ENCODE data around the gene SHROOM3. TPM values are rescaled to one million over a fixed set of nuclear protein-coding genes. Genes with fewer than 3 reads are reported as not detected.

The SHROOM3 gene
- polyA plus RNA-seq, 1 donor from 2014 or later: 2.7 TPM

DNA sequence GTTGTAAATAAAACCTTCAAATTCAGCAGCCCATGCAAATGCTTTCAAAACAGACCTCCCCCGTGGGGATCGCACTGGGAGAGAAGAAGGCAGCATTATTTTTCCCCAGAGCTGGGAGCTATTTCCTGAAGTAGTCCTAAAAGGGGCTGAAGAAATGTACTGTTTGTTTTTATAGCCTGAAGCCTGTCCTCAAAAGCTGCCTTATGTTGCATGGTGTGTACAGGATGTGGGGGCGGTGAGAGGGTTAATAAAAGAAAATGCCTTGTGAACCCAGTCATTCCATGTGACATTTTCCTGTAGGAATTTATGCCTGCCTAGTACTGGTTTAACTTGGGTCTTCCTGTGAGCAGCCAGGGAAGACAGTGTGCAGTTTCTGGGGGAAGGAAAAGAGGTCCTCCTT is 318.8 kb downstream of the SHROOM3 start:
- Histone ChIP-seq H3K36me3 (ENCODE audit: insufficient read depth, low read length) (no peaks in the 10 kb centered on the region), H3K4me2 (ENCODE audit: low read length) (no peak overlapping the region), H4K20me1 (ENCODE audit: insufficient read depth) (no peaks in the 10 kb centered on the region), H2AFZ (ENCODE audit: low read depth, low read length) (no peak overlapping the region), H3K79me2 (replicated peaks; ENCODE audit: insufficient read depth, low read length) (peaks cover 1% of the 10 kb centered on the region), H3K27me3 (ENCODE audit: insufficient read depth, low read depth, low read length) (no peaks in the 10 kb centered on the region), H3K9me3 (ENCODE audit: low read length) (no peaks in the 10 kb centered on the region), H3K27ac (ENCODE audit: low read length) (no peak overlapping the region), H3K9me2 (ENCODE audit: insufficient read depth, low read length) (no peaks in the 10 kb centered on the region), H3F3A (ENCODE audit: insufficient read depth, low read length, poor library complexity, severe bottlenecking) (no peaks in the 10 kb centered on the region), H3K4me3 (ENCODE audit: low read length) (no peak overlapping the region), H3K9ac (ENCODE audit: low read length) (no peak overlapping the region)
- TF ChIP-seq, protein P1, sequence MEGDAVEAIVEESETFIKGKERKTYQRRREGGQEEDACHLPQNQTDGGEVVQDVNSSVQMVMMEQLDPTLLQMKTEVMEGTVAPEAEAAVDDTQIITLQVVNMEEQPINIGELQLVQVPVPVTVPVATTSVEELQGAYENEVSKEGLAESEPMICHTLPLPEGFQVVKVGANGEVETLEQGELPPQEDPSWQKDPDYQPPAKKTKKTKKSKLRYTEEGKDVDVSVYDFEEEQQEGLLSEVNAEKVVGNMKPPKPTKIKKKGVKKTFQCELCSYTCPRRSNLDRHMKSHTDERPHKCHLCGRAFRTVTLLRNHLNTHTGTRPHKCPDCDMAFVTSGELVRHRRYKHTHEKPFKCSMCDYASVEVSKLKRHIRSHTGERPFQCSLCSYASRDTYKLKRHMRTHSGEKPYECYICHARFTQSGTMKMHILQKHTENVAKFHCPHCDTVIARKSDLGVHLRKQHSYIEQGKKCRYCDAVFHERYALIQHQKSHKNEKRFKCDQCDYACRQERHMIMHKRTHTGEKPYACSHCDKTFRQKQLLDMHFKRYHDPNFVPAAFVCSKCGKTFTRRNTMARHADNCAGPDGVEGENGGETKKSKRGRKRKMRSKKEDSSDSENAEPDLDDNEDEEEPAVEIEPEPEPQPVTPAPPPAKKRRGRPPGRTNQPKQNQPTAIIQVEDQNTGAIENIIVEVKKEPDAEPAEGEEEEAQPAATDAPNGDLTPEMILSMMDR (IDR thresholded peaks at IDR 0.05; ENCODE audit: poor library complexity, severe bottlenecking): no peak
- TF ChIP-seq RAD21 (conservative IDR thresholded peaks at IDR 0.05): no peak

DNA sequence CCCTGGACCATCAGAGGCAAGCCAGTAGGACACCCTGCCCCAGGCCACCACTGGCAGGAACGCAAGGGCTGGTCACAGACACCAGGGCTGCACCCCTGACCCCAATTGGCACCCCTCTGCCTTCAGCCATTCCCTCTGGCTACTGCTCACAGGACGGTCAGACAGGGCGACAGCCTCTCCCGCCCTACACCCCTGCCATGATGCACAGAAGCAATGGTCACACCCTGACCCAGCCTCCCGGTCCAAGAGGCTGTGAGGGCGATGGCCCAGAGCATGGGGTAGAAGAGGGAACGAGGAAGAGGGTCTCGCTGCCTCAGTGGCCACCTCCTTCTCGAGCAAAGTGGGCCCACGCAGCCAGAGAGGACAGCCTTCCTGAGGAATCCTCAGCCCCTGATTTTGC is 319.4 kb downstream of the SHROOM3 start:
- H3K4me3 ChIP-seq (ENCODE audit: low read length): no peak overlapping the region
- TF ChIP-seq MXI1 (conservative IDR thresholded peaks at IDR 0.05; ENCODE audit: poor library complexity, severe bottlenecking) (no peak), SMC3 (conservative IDR thresholded peaks at IDR 0.05; ENCODE audit: poor library complexity) (no peak), RAD21 (conservative IDR thresholded peaks at IDR 0.05) (no peak), EZH2 (IDR thresholded peaks at IDR 0.05; ENCODE audit: borderline replicate concordance, insufficient read depth, low read length, poor library complexity, severe bottlenecking) (no peak), TAF1 (IDR thresholded peaks at IDR 0.05; ENCODE audit: low read depth) (no peak), POLR2AphosphoS5 (IDR thresholded peaks at IDR 0.05) (no peak), EP300 (conservative IDR thresholded peaks at IDR 0.05; ENCODE audit: poor library complexity, severe bottlenecking) (no peak)
- TF ChIP-seq, protein P2, sequence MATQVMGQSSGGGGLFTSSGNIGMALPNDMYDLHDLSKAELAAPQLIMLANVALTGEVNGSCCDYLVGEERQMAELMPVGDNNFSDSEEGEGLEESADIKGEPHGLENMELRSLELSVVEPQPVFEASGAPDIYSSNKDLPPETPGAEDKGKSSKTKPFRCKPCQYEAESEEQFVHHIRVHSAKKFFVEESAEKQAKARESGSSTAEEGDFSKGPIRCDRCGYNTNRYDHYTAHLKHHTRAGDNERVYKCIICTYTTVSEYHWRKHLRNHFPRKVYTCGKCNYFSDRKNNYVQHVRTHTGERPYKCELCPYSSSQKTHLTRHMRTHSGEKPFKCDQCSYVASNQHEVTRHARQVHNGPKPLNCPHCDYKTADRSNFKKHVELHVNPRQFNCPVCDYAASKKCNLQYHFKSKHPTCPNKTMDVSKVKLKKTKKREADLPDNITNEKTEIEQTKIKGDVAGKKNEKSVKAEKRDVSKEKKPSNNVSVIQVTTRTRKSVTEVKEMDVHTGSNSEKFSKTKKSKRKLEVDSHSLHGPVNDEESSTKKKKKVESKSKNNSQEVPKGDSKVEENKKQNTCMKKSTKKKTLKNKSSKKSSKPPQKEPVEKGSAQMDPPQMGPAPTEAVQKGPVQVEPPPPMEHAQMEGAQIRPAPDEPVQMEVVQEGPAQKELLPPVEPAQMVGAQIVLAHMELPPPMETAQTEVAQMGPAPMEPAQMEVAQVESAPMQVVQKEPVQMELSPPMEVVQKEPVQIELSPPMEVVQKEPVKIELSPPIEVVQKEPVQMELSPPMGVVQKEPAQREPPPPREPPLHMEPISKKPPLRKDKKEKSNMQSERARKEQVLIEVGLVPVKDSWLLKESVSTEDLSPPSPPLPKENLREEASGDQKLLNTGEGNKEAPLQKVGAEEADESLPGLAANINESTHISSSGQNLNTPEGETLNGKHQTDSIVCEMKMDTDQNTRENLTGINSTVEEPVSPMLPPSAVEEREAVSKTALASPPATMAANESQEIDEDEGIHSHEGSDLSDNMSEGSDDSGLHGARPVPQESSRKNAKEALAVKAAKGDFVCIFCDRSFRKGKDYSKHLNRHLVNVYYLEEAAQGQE (IDR thresholded peaks at IDR 0.05; ENCODE audit: borderline replicate concordance): no peak
- TF ChIP-seq, protein P1 (IDR thresholded peaks at IDR 0.05; ENCODE audit: poor library complexity, severe bottlenecking): no peak
- no peaks in the 10 kb centered on the region for H3K9me3 ChIP-seq (ENCODE audit: low read length)
- no peaks in the 10 kb centered on the region for H3K27me3 ChIP-seq (ENCODE audit: insufficient read depth, low read depth, low read length)
- no peaks in the 10 kb centered on the region for H3K36me3 ChIP-seq (ENCODE audit: insufficient read depth, low read length)
- no peak overlapping the region for H3K27ac ChIP-seq (ENCODE audit: low read length)
- no peaks in the 10 kb centered on the region for H3K9me2 ChIP-seq (ENCODE audit: insufficient read depth, low read length)
- H2AFZ ChIP-seq (ENCODE audit: low read depth, low read length): no peak overlapping the region
- no peak overlapping the region for H3K4me2 ChIP-seq (ENCODE audit: low read length)
- no peaks in the 10 kb centered on the region for H3K79me2 ChIP-seq (replicated peaks; ENCODE audit: insufficient read depth, low read length)
- no peak overlapping the region for H3K9ac ChIP-seq (ENCODE audit: low read length)
- H4K20me1 ChIP-seq (ENCODE audit: insufficient read depth): no peaks in the 10 kb centered on the region
- no peaks in the 10 kb centered on the region for H3F3A ChIP-seq (ENCODE audit: insufficient read depth, low read length, poor library complexity, severe bottlenecking)

Data from neural cell (in vitro differentiated cells).